Middle frontal gyrus (tissue), 1 donor: ENCODE data around the gene LHX3.

Experiments used
- DNase-seq: peaks from one replicate; pipeline ENCODE4 v3.0.0-alpha.2; 2015; ENCODE audit warnings: low spot score; ENCODE audit errors: extremely low spot score

Gene LHX3

GRCh38 chr9:136209232-136209631, 4.3 kb upstream of the LHX3 start:
- no peak for DNase-seq

DNA sequence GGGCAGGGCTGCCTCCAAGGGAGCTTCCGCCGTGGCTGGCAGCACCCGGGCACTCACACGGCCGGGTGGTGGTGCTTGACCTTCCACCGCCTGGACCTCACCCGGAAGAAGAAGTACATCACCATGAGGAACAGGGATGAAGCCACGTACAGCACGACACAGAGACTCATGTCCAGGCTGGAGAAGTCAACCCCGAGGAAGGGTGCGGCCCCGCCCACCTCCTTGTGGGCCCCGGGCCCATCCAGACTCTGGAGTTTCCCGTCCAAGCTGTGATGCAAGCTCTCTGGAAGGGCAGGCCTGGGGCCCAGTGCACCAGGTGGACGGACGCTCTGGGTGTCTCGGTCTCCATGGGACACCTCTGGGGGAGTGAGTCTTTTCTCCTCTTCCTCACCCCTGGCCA, 3.7 kb upstream of the LHX3 start:
- no peak for DNase-seq

DNA sequence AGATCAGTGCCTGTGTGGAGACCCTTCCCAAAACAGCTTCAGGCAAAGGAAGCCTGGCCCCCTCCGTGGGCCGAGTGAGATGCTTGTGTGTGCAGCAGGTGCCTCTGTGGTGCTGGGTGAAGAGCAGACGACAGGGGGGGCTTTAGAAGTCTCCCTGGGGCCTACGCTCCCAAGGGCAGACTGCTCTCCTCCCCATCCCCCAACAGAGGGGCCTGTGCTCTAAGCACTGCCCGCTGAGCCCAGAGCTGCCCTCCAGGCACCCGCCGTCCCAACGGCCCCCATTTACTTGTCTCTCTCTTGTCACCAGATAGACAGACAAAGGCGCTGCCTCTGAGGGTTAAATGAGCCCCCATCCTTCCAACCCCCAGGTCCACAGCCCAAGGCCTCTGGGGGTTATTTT, 2.7 kb upstream of the LHX3 start:
- no peak for DNase-seq

GRCh38 chr9:136206602-136207275, 1.8 kb upstream of the LHX3 start:
- no peak for DNase-seq

DNA sequence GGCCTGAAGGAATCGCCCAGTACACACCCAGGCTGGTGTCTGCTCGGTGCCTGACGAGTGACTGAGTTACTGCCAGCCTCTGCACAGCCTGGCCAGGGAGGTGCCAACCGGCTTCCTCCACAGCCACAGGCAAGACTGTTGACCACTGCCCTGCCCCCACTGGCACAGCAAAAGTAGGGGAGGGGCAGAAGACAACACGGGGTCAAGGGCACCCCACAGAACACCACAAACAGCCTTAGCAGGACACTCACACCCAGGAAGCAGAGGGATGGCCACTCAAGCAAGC, 722 bp upstream of the LHX3 start:
- DNase-seq, result no peak

DNA sequence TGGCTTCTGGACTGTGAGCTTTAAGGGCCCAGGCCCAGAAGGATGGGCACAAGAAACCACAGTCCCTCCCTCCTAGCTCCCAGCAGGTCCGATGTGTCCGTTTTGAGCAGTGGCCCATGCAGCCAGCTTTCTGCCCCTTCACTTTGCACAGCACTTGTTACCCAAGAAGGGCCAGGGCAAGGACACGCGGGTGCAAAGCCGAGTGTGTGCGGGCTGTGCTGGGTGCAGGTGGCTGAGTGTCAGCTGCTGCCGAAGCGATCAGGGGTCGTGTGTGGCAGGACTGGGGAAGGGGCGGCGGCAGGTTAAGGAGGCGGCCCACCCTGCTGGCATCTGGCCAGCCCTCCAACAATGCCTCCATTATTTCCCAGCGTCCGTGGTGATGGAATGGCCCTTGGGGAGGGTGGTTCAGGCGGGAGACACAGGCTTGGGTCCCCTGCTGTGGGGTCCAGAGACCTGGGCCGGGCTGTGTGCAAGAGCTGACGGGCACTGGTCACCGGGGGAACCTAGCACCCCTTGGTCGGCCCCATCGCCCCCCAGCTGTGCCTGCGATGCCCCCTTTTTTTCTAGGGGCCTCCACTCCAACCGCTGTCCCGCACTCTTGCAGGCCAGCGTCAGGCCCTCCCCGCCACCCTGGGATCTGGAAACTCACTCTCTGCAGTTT, 653 bp downstream of the LHX3 start:
- no peak for DNase-seq

- no peak for DNase-seq
Measured at GRCh38 chr9:136203408-136204144, 1.4 kb downstream of the LHX3 start.

DNA sequence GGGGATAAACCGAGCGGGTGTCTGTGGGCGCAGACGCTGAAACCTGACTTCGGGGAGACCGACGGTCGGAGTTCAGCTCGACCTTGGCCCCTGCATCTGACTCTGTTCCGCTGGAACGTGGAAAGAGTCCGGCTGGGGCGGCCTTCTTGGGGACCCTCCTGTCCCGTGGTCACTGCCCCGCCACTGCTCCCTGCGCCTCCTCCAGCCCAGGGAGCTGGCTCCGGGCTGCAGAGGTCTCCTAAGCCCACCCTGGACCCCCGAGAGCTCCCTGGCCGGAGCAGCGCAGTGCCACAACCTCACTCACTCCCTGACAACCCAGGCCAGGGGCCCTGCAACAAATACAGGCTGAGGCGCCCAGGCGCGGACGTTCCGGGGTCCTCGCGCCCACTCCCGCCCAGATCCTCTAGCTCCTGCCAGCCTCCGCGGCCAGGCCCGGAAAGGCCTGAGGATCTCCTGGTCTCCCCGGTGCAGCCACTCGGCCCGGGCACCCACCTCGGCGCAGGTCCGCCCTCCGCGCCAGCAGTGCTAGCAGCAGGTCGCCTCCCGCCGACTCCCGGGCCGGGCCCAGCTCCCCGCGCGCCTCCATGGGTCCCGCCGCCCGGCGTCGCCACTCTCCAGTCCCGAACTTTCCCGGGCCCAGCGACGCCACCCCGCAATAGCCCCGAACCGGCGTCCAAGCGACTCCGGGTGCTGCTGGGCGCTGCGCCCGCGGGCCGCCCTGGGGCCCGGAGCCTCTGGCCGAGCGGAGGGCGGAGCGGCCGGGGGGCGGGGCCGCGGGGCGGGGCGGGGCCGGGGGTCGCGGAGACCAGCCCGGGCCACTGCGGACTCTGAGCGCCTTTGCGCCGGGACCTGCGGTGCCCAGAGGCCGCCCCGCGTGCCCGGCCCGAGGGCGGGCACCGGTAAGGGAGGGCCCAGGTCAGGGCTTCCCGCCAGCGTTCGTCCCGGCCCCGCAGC, 2.2 kb downstream of the LHX3 start:
- no peak for DNase-seq

- DNase-seq, result no peak
Measured at GRCh38 chr9:136201609-136202453, 3.1 kb downstream of the LHX3 start.

DNA sequence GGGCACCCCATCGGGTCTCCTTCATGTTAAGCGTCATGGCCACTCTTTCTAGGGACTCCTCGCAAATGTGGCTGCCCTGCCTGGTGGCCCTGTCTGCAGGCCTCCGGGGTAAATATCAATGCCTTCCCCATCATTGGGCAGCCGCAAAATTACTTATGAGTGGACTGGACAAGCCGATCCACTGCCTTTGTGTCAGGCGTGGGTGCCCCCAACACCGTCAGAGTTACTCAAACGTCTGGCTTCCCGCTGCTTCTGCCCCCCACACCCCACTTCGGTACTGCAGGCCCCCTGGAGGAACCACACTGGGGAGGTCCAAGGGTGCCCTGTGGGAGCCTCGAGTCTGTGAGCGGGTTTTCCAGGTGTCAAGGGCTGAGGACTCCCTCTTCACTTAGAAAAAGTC, 3.8 kb downstream of the LHX3 start:
- no peak for DNase-seq

- no peak for DNase-seq
Measured at GRCh38 chr9:136200424-136200823, 4.5 kb downstream of the LHX3 start.

- no peak for DNase-seq
Measured at GRCh38 chr9:136199391-136200288, 5.3 kb downstream of the LHX3 start.

DNA sequence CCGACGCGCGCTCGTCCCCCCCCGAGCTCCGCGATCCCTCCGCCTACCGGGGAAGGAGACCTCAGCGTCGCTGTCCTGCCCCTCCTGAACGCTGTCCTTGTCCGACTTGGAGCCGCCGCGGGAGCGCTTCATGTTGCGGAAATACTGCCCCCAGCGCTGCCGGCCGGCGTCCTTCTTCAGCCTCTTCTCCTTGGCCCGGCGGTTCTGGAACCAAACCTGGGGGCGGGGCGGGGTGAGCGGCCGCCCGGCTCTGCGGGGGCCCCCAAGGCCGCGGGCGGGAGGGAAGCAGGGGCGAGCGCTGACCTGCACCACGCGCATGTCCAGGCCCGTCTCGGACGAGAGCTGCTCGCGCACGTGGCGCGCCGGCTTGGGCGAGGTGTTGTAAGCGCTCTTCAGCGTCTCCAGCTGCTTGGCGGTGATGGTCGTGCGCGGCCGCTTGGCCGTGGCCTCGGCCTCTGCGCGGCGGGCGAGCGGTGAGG, 6.3 kb downstream of the LHX3 start:
- no peak for DNase-seq

DNA sequence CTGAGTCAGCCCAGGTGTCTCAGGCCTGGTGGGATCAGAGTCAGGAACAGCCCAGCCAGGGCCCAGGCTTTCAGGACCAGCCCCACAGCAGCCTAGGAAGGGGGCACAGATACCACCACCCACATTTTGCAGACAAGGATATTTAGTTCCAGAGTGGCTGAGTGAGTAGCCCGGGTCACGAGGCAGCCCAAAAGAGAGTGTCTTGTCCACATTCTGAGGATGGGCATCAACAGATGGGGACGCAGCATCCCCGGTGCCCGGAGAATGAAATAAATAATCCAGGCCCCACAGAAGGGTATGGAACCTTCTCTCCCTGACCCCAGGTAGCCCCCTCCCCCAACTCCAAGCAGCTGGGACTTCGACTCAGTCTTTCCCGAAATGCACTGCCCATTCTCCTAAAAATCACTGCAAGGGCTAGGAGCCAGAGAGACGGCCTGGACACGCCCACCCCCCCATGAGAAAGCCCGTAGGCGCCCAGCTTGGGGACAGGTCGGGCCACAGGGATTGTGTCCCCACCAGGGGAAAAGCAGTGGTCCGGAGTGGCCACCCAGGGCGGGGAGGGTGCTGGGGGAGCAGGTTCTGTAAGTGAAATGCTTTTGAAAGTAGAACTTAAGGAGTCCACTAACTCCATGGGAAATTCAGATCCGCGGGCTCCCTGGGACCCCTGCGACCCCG, 6.9 kb downstream of the LHX3 start:
- no peak for DNase-seq

GRCh38 chr9:136197084-136197875, 7.6 kb downstream of the LHX3 start:
- no peak for DNase-seq

- no peak for DNase-seq
Measured at GRCh38 chr9:136196404-136197083, 8.4 kb downstream of the LHX3 start.

DNA sequence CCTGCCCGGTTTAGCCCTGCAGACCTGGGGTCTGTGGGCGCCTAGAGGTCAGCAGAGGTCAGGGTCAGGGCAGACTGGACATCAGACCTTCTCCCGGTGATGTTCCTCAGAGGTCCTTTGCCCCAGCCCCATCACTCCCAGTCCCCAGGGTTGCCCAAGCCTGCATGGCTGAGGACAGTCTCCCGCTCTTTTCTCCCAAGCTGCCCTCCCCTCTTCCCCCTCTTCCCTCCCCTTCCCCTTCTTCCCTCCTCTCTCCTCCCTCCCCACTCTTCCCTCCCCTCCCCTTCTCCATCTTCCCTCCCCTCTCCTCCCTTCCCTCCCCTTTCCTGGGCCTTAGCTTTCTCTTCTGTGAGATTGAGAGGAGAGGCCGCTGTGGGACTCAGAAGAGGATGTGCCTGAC, 10.4 kb downstream of the LHX3 start:
- no peak for DNase-seq

DNA sequence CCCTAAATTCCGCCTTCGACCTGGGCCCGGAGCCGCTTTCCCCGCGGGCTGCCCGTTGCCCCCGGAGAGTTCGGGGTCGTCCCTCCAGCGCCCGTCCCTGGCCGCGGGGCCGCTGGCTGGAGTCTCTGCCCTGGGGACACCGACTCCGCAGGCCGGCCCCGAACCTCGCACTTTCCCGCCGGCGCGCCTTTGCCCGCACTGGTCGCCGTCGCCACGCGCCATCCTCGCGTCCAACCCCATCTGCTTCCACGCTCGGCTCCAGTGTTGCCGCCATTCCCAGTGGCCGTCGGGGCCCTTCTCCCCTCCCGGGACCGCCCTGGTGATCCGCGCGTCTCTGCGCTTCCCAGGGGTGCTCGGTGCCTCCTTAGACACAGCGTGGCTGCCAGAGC, 11.0 kb downstream of the LHX3 start:
- no peak for DNase-seq
